GM21528 (cell line): Measurements from ENCODE around the gene ABLIM1.
A peak's percentile ranks its signal among the peaks of the same experiment; 100 is the strongest.

ENCODE experiments used
- ATAC-seq: cut with Tn5 transposase; IDR thresholded peaks from one replicate; pipeline ENCODE4 v1.9.1; 2021; ENCODE audit warnings: mild to moderate bottlenecking, moderate library complexity; ENCODE audit not compliant: unreplicated experiment, low FRiP score

The ABLIM1 gene

GRCh38 chr10:114551636-114551972 is 106.5 kb downstream of the ABLIM1 start:
- no peak for ATAC-seq

GRCh38 chr10:114550756-114551635 is 107.1 kb downstream of the ABLIM1 start:
- ATAC-seq = no peak

DNA sequence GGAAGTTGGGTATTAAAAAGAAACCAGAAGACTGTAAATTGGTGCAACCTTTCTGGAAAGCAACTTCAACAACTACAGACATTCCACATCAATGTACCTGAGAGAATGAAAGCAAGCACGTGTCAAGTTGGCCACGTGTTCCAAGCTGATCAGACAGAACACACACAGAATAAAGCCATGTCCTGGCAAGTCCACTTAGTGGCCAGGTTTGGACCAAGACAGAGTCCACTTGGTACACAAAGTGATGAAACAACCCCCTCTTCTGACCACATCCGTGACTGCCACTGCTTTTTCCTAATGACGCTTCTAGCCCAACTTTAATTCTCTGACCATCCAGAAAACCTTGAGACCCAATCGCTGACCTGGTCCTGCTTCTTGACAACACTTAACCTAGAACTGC is 109.4 kb downstream of the ABLIM1 start:
- no peak for ATAC-seq

- ATAC-seq = no peak
Observed at GRCh38 chr10:114547514-114547913, 110.6 kb downstream of the ABLIM1 start.

- no peak for ATAC-seq
Observed at GRCh38 chr10:114547056-114547455, 111.0 kb downstream of the ABLIM1 start.

GRCh38 chr10:114545819-114546218 is 112.3 kb downstream of the ABLIM1 start:
- ATAC-seq = no peak

GRCh38 chr10:114545071-114545470 is 113.0 kb downstream of the ABLIM1 start:
- no peak for ATAC-seq

GRCh38 chr10:114544045-114544659 is 113.9 kb downstream of the ABLIM1 start:
- peak; percentile 96 for ATAC-seq

GRCh38 chr10:114543456-114543855 is 114.6 kb downstream of the ABLIM1 start:
- ATAC-seq = no peak

GRCh38 chr10:114542373-114542772 is 115.7 kb downstream of the ABLIM1 start:
- ATAC-seq = no peak

- ATAC-seq = no peak
Observed at GRCh38 chr10:114541797-114542160, 116.3 kb downstream of the ABLIM1 start.

- ATAC-seq = no peak
Observed at GRCh38 chr10:114541081-114541796, 116.8 kb downstream of the ABLIM1 start.

GRCh38 chr10:114540236-114540635 is 117.8 kb downstream of the ABLIM1 start:
- ATAC-seq = no peak

GRCh38 chr10:114539623-114540022 is 118.5 kb downstream of the ABLIM1 start:
- no peak for ATAC-seq

DNA sequence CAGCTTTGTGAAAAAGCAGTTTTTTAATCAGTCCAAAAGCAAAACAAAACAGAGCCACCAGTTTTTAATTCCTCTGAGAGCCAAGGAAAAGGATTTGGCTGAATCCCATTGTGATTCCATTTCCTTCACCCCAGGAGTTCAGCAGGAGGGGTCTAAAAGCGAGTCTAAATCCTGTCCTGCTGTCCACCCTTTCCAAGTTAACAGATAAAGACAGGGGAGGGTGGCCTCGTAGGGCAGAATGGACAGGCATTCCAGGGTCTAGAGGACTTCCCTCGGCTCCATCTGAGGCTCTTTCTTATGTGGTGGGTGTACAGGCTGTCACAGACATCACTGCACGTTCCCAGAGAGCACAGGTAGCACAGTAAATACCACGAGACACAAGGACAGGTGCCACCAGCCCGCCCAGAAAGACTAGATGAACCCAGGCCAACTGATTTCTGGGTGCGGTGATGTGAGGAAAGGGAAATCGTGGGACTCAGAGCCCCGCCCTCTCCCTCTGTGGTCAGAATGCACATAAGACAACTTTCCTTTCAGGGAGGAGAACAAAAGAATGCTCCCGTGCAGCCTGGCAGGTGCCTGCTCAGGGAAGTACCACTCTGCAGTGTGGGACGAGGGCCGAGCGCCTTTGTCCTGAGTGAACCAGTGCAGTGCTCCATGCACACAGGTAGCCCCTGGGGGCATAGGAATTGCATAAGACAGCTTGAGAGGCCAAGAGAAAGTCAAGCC is 119.7 kb downstream of the ABLIM1 start:
- ATAC-seq = no peak

GRCh38 chr10:114537736-114538135 is 120.3 kb downstream of the ABLIM1 start:
- no peak for ATAC-seq

- no peak for ATAC-seq
Observed at GRCh38 chr10:114534571-114534981, 123.5 kb downstream of the ABLIM1 start.

DNA sequence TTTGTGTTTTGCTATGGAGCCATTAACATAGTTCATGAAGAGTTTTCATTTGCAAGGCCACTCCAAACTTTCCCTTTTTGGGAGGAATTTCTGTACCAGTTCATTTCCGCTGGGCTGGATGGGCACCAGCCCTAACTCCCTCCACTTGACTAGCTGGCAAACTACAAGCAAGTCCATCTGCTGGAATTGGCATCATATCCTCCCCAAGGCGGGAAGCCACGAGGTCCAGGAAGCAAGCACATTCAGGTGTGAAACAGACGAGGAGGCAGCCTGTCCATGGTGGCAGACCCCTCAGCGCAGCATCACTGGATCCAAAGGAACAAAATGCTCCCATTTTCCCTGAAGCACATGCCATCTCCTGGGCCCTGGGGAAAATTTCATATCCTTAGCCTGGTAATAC is 125.8 kb downstream of the ABLIM1 start:
- ATAC-seq = no peak

DNA sequence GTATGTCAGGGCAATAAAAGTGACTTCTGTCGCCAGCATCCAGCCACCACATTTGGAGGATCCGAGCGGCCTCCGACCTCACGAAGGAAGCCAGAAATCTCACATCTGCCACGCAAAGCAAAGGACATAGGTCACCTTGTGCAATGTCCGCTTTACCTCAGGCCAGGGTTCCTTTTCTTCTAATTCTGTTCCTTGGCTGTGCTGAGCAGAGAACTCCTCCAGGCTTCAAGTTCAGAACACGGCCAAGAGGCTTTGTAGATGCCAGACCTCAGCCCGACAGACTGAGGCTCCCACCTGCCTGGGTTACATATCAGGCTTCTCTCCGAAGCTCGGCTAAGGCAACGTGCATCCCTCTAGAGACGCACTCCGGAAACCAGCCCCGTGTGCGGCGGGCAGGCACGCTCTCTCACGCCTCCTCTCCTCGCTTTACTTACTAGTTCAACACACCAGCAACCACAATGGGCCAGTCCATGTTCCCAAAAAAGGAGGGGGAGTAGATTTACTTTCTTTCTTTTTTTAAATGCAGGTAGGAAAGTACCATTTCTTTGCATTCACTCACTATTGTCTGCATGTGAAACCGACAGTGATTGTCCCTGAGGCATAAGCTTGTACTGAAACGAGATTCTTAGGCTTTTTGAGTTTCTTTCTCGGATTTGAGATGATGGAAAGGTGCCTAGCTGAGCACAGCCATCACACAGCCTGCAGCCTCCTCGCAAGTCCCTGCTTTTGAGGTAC is 131.4 kb downstream of the ABLIM1 start:
- peak; percentile 99 for ATAC-seq

DNA sequence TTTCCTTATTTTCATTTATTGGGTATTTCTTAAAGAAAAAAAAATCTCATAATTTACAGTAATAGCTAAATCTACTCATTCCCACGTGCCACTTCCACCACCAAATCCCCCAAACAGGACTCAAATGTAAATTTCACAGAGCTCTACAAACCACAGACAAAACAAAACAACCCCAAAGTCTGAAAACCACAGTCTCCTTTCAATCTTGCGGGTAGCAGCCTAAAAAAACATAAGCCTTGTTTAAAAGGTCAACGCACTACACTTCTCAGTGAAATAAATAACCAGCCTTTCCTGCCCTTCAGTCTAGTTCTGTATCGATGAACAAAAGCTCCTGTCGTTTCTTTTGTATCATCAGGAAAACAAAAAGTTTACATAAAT is 132.0 kb downstream of the ABLIM1 start:
- ATAC-seq = peak; percentile 33
